ENCODE data around the gene CPSF2. TPM values are rescaled to one million over a fixed set of nuclear protein-coding genes. Genes with fewer than 3 reads are reported as not detected.

The CPSF2 gene
- total and polyA plus RNA-seq, 10 donors: 4.5 to 59.7 (median 36.6) TPM

DNA sequence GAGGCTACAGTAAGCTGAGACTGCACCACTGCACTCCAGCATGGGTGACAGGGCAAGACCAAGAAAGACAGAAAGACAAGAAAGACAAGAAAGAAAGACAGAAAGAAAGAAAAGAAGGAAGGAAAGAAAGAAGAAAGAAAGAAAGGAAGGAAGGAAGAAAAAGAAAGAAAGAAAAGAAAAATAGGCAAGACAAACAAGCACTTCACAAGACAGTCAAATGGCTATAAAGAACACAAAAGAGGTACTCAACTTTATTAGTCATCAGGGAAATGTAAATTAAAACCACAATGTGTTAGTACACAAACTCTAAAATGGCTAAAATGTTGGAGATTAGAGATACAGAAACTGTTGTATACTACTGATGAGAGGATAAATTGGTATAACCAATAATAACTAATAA, 22.0 kb upstream of the CPSF2 start:
- peaks cover 0 to 19% (median 16%) of the 10 kb centered on the region in 6 donors for H3K36me3 ChIP-seq
- intact Hi-C loops (cut with DNase I; ENCODE audit: low total_unique reads): no loop called here
- H3K9me3 ChIP-seq: no peaks in the 10 kb centered on the region
- H3K4me3 ChIP-seq: no peak overlapping the region
- no peak overlapping the region for H3K27ac ChIP-seq
- TF ChIP-seq CTCF (IDR thresholded peaks at IDR 0.05 in 8 of 11, conservative IDR thresholded peaks at IDR 0.05 in 3 of 11) (no peak), POLR2A (IDR thresholded peaks at IDR 0.05) (no peak), POLR2AphosphoS5 (IDR thresholded peaks at IDR 0.05) (no peak)
- no peaks in the 10 kb centered on the region for H3K27me3 ChIP-seq (replicated peaks in 1 of 7)
- no peak for DNase-seq
- peaks cover 11 to 61% (median 31%) of the 10 kb centered on the region in 6 donors for H3K4me1 ChIP-seq

DNA sequence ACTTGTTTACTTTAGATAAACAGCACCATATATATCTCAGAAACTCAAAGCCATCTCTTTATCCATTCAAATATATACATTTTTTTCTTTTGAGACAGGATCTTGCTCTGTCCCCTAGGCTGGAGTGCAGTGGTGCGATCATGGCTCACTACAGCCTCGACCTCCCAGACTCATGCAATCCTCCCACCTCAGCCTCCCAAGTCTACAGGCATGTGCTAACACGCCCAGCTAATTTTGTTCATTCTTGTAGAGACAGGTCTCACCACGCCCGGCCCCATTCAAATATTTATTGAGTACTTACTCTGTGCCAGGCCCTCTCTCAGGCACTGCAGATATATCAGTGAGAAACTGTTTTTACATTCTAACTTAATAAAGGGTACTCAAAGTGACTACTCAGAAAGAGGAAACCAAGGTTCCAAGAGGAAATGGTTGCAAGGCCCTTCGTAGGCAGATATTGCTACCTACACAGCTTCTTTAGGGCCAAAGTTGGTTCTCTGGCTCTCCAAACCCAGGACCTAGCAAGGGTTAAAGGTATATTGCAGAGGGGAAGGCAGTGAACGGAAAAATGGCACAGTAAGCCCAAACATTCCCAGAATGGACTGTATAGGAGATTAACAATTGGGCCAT, 18.3 kb upstream of the CPSF2 start:
- Histone ChIP-seq H3K4me1 (peaks cover 26 to 87% (median 54%) of the 10 kb centered on the region in 6 donors), H3K27ac (no peak overlapping the region), H3K36me3 (no peaks in the 10 kb centered on the region), H3K4me3 (no peak overlapping the region), H3K27me3 (replicated peaks in 1 of 7) (no peaks in the 10 kb centered on the region), H3K9me3 (no peaks in the 10 kb centered on the region)
- TF ChIP-seq POLR2A (IDR thresholded peaks at IDR 0.05) (no peak), POLR2AphosphoS5 (IDR thresholded peaks at IDR 0.05) (no peak), CTCF (IDR thresholded peaks at IDR 0.05 in 8 of 11, conservative IDR thresholded peaks at IDR 0.05 in 3 of 11) (no peak)
- intact Hi-C loops (cut with DNase I; ENCODE audit: low total_unique reads): no loop called here
- WGBS, 5 donors: 76 to 87% (median 78%) methylated on average over 7 of the region's 7 CpGs
- no peak for DNase-seq

DNA sequence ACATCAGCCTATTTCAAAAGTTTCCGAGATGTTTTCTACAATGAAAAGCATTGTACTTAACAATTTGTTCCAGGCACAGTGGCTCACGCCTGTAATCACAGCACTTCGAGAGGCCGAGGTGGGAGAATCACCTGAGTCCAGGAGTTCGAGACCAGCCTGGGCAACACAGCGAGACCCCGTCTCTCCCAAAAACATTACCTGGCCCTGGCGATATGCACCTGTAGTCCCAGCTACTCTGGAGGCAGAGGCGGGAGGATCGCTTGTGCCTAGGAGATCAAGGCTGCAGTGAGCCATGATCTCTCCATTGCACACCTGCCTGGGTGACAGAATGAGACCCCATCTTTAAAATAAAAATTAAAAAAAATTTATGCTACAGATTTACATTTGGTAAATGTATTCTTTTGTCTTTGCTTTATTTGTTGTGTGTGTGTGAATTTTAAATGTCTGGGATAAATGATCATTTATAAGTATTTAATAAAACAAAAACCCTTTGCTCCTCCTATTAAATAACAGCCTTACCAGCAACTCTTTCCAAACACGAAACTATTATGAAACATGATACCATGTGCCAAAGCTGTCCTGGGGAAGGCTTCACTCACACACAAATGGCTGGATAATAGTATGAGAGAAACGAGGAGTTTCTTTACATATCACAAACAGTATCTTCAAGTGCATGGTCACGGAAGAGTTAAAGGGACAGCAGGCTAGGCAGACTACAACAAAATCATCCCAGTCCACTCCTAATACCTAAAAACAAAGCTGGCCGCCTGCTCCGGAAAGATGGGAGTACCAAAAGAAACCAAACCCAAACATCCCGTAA, 16.5 kb upstream of the CPSF2 start:
- H3K27ac ChIP-seq: peak overlapping the region; percentile 73 to 99 (median 96)
- peak overlapping the region; percentile 81 to 98 (median 95) for H3K4me3 ChIP-seq
- WGBS, 5 donors: 52 to 59% (median 57%) methylated on average over 16 of the region's 16 CpGs
- TF ChIP-seq POLR2A (IDR thresholded peaks at IDR 0.05): no peak
- no peak for TF ChIP-seq CTCF (IDR thresholded peaks at IDR 0.05 in 8 of 11, conservative IDR thresholded peaks at IDR 0.05 in 3 of 11)
- TF ChIP-seq POLR2AphosphoS5 (IDR thresholded peaks at IDR 0.05): no peak
- peaks cover 26 to 83% (median 60%) of the 10 kb centered on the region in 6 donors for H3K4me1 ChIP-seq
- H3K9me3 ChIP-seq: no peaks in the 10 kb centered on the region
- H3K36me3 ChIP-seq: no peaks in the 10 kb centered on the region
- intact Hi-C loops (cut with DNase I; ENCODE audit: low total_unique reads): loop anchor here (5.0 kb wide), 1 partner anchor 68 kb away; no protein-coding TSS in a partner anchor
- no peaks in the 10 kb centered on the region for H3K27me3 ChIP-seq (replicated peaks in 1 of 7)
- no peak for DNase-seq

DNA sequence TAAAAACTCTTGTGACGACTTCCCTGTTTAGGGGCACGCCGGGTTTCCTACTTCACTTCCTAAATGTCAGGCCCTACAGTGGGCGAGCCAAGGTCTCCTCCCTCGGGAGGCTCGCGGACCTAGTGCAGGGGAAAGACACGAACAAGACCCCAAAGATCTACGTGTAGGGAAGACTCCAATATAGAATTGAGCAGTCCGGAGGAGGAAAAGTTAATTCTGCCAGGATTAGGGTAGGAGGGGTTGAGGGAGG, 16.0 kb upstream of the CPSF2 start:
- peak; percentile 83 for DNase-seq
- WGBS, 5 donors: 0 to 1% (median 0%) methylated on average over 10 of the region's 10 CpGs

More for the DNA sequence above, 16.0 kb upstream of the CPSF2 start:
- peak in 1 of 3 donors; percentile 12 for TF ChIP-seq POLR2A (IDR thresholded peaks at IDR 0.05)
- TF ChIP-seq CTCF (IDR thresholded peaks at IDR 0.05 in 8 of 11, conservative IDR thresholded peaks at IDR 0.05 in 3 of 11): no peak
- no peak for TF ChIP-seq POLR2AphosphoS5 (IDR thresholded peaks at IDR 0.05)
- H3K27me3 ChIP-seq (replicated peaks in 1 of 7): no peaks in the 10 kb centered on the region
- H3K27ac ChIP-seq: peak overlapping the region; percentile 73 to 99 (median 96)
- H3K4me3 ChIP-seq: peak overlapping the region; percentile 81 to 98 (median 95)
- intact Hi-C loops (cut with DNase I; ENCODE audit: low total_unique reads): loop anchor here (5.0 kb wide), 1 partner anchor 69 kb away; no protein-coding TSS in a partner anchor
- H3K4me1 ChIP-seq: peaks cover 26 to 78% (median 60%) of the 10 kb centered on the region in 6 donors
- H3K36me3 ChIP-seq: no peaks in the 10 kb centered on the region
- no peaks in the 10 kb centered on the region for H3K9me3 ChIP-seq
